Right renal pelvis (tissue), 4 donors: Measurements from ENCODE around the gene KIF3A. TPM values are rescaled to one million over a fixed set of nuclear protein-coding genes. Genes with fewer than 3 reads are reported as not detected.

Source experiments
- DNase-seq, 4 donors: peaks; one replicate each; pipeline ENCODE4 v3.0.0-alpha.2; 2013; ENCODE audit warnings: low read depth in 4 of 4, low spot score in 3 of 4, missing footprints in 1 of 4
- polyA plus RNA-seq, 4 donors: library from polyadenylated mRNA; unstranded; fragments of 120-200 nt; gene quantifications; one replicate each; pipeline ENCODE4 v1.2.1, GENCODE V29; 2013; ENCODE audit not compliant: insufficient read length in 4 of 4

KIF3A gene
- polyA plus RNA-seq, 4 donors, result 18.6 to 21.2 (median 20.6) TPM

DNA sequence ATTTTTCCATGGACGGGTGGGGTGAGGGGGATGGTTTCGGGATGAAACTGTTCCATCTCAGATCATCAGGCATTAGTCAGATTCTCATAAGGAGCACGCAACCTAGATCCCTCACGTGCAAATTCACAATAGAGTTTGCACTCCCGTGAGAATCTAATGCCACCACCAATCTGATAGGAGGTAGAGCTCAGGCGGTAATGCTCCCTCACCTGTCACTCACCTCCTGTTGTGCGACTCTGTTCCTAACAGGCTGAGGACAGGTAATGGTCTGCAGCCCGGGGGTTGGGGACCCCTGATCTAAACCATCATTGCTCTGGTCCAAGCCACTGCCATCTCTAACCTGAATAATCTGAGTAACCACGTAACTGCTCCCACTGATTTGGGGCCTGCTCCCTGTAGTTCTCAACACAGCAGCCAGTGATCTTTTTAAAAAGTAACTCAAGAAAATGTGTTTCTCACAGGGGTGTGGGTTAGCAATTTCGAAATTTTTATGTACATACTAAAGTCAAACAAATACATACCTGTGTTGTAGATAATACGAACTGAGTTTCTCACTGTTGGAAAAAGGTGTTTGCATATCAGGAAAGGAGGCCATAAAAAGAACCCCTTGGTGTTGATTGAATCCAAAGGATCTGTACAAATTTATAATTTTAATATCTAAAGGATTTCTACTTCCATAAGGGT lies 90.6 kb downstream of the KIF3A start:
- DNase-seq, result no peak

DNA sequence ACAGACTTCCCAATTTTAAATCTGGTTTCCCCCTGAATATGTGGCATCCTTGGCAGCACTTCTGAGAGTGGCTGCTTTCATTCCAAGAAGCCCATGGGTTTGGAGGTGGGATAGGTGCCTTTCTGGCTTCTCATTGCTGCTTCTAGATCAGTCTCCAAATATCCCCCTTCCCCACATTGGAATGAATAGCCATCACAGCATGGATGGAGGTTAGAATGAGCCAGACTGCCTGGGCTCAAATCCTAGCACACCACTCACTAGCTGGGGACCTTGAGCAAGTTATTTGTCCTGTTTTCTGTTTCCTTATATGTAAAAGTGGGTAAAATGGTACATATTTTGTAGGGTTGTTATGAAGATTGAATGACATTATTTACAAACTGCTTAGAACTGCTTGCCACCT lies 93.2 kb downstream of the KIF3A start:
- no peak for DNase-seq

Other genes starting within 250 kb of the KIF3A start
- gene IRF1, start 246.8 kb downstream of the KIF3A start, polyA plus RNA-seq, result 10 to 100 TPM; 16.1 to 20.2 (median 18.9) TPM
- gene IL5, start 194.0 kb downstream of the KIF3A start, polyA plus RNA-seq, result under 1 TPM in 2 of 4 donors, not detected in 2; 0.18 to 0.21 TPM
- 10 to 100 TPM; 44.8 to 52.0 (median 48.5) TPM for gene RAD50, start 180.6 kb downstream of the KIF3A start, polyA plus RNA-seq
- gene IL13, start 79.4 kb downstream of the KIF3A start, polyA plus RNA-seq, result under 1 TPM in 1 of 4 donors, not detected in 3; 0.14 TPM
- gene IL4, start 63.6 kb downstream of the KIF3A start, polyA plus RNA-seq, result under 1 TPM in 1 of 4 donors, not detected in 3; 0.09 TPM
- gene CCNI2, start 9.9 kb upstream of the KIF3A start, polyA plus RNA-seq, result 1 to 10 TPM; 3.1 to 3.7 (median 3.5) TPM
- gene SEPTIN8, start 39.7 kb upstream of the KIF3A start, polyA plus RNA-seq, result 10 to 100 TPM; 75.6 to 90.5 (median 80.4) TPM
- gene SOWAHA, start 75.8 kb upstream of the KIF3A start, polyA plus RNA-seq, result 1 to 10 TPM; 4.4 to 5.2 (median 5.1) TPM
- 10 to 100 TPM; 10.8 to 21.8 (median 15.7) TPM for gene SHROOM1, start 93.1 kb upstream of the KIF3A start, polyA plus RNA-seq
- gene GDF9, start 128.9 kb upstream of the KIF3A start, polyA plus RNA-seq, result 1 to 10 TPM; 1.7 to 2.3 (median 1.9) TPM
- 100 to 1,000 TPM; 193 to 247 (median 222) TPM for gene UQCRQ, start 129.1 kb upstream of the KIF3A start, polyA plus RNA-seq
- 1 to 10 TPM; 3.2 to 10.0 (median 6.9) TPM for gene LEAP2, start 136.1 kb upstream of the KIF3A start, polyA plus RNA-seq
- gene AFF4, start 226.1 kb upstream of the KIF3A start, polyA plus RNA-seq, result 10 to 100 TPM; 60.7 to 69.9 (median 64.2) TPM